Measurements from ENCODE around the gene ADAMTSL2.
A peak's percentile ranks its signal among the peaks of the same experiment; 100 is the strongest.

The ADAMTSL2 gene

DNA sequence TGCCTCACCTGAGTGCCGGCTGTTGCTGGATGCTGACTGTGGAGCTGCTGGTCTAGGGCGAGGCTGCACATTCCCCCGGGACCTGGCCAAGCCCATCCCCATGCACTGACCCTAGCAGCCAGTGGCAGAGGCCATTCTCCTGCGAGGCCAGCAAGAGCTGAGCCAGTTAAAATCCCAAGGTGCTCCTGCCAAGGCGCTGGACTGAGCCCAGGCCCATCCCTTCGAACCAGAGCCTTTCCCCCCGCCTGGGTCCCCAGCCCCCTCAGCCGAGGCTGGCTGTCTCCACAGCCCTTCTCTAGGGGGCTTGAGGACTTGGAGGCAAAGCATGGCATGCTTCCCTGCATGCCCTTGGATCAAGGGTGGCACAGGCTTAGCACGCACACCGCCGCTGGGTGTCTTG is 1.6 kb downstream of the ADAMTSL2 start:
- DNase-seq = no peak

- DNase-seq = no peak
Observed at GRCh38 chr9:133536536-133536935, 2.0 kb downstream of the ADAMTSL2 start.

- DNase-seq = no peak
Observed at GRCh38 chr9:133537257-133537656, 2.8 kb downstream of the ADAMTSL2 start.

DNA sequence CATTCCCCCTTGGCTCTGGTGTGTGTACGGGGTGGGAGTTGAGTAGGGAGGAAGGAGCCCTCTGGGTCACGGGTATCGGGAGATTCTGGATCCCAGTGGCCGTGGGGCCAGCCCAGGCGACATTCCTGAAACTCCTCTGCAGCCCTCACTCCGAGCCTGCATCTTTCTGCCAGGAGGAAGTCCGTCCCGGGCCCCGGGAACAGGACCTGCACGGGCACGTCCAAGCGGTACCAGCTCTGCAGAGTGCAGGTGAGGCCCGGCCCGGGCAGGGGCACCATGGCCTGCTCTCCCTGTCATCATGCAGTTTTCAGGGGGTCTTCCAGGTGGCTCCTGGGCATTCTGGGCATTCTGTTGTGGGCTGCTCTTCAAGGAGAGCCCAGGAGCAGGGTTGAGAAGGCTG is 3.7 kb downstream of the ADAMTSL2 start:
- no peak for DNase-seq

GRCh38 chr9:133538851-133539833 is 4.6 kb downstream of the ADAMTSL2 start:
- peak; percentile 28 to 49 (median 37) for DNase-seq

DNA sequence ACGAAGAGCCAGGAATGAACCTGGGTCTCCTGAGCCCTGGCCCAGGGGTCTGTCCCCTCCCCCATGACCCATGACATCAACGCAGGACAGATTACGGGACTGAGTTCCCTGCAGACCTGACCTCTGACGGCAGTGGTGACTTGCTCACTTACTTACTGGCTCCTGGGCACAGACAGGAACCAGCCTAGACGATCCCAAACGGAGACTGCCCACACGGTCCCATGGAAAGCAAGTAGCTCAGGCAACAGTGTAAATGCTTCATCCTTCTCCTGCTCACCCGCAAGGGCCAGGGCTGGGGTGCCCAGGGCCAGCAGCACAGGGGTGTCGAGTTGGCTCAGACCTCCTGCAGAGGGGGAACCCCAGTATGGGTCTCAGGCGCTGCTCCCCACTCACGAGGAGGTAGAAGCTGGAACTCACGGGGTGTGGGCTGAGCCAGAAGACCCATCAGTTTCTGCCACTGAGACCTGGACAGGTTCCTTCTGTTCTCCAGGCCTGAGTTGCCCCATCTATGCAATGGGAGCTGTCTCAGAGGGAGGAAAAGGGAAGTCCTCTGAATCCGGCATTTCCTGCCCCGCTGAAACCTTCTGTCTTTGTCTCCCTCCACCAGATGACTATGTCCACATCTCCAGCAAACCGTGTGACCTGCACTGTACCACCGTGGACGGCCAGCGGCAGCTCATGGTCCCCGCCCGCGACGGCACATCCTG is 5.6 kb downstream of the ADAMTSL2 start:
- DNase-seq = peak; percentile 64 to 73 (median 66)

GRCh38 chr9:133540698-133541025 is 6.2 kb downstream of the ADAMTSL2 start:
- no peak for DNase-seq

GRCh38 chr9:133542002-133542401 is 7.5 kb downstream of the ADAMTSL2 start:
- DNase-seq = no peak

GRCh38 chr9:133543772-133544467 is 9.4 kb downstream of the ADAMTSL2 start:
- no peak for DNase-seq

GRCh38 chr9:133545494-133546286 is 11.2 kb downstream of the ADAMTSL2 start:
- no peak for DNase-seq

- no peak for DNase-seq
Observed at GRCh38 chr9:133546287-133546680, 11.8 kb downstream of the ADAMTSL2 start.

DNA sequence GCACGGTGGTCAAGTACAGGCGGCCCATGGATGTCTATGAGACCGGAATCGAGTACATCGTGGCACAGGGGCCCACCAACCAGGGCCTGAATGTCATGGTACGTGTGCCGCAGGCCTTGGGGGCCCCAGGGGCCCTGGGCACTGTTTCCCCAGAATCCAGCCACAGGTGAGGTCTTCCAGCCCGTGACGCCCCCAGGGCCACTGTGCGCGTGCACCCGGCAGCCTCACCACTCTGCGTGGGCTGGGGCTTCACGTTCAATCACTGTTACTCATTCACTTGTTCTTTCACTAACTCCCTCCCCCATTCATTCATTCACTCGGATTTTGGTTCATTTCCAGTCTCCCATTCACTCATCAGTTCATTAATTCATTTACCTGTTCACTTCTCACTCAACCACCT is 12.6 kb downstream of the ADAMTSL2 start:
- DNase-seq = no peak

DNA sequence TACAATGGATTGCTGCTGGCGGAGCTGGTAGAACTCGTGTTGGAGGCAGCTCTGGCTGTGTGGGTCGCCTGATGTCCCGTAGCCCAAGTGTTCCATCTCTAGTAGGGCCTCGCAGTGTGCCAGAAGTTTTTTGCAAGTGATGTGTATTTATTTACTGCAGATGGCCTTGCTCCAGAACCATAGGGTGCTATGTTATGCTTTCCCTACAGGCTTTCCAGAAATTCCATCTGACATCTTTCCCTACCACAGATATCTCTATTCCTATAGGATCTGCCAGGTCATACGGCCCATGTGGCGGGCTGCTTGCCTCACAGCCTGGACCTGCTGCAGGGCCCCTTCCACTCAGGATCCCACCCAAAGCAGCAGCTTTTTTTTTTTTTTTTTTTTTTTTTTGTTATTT is 16.9 kb downstream of the ADAMTSL2 start:
- DNase-seq = no peak

DNA sequence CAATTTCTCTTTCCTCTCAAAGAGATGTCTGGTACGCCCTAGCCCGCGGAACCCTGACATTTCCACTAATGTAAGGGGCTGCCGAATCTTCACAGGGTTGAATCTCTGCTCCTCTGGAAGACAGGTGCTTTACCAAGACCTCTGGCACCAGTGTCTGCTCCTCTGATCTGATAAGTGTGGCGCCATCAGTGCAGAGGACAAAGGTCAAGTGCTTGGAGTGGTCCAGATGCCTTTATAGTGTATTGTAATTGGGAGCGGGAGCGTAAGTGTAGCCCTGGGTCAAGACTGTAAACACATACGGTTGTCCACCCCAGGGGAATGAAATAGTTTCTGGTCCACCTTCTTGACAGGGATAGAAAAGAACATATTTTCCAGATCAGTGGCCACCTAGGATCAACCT is 17.7 kb downstream of the ADAMTSL2 start:
- no peak for DNase-seq

- no peak for DNase-seq
Observed at GRCh38 chr9:133553123-133553522, 18.6 kb downstream of the ADAMTSL2 start.

GRCh38 chr9:133553973-133554713 is 19.6 kb downstream of the ADAMTSL2 start:
- no peak for DNase-seq

GRCh38 chr9:133554729-133555128 is 20.2 kb downstream of the ADAMTSL2 start:
- DNase-seq = no peak

- no peak for DNase-seq
Observed at GRCh38 chr9:133556354-133556753, 21.9 kb downstream of the ADAMTSL2 start.

- DNase-seq = no peak
Observed at GRCh38 chr9:133557581-133557980, 23.1 kb downstream of the ADAMTSL2 start.

DNA sequence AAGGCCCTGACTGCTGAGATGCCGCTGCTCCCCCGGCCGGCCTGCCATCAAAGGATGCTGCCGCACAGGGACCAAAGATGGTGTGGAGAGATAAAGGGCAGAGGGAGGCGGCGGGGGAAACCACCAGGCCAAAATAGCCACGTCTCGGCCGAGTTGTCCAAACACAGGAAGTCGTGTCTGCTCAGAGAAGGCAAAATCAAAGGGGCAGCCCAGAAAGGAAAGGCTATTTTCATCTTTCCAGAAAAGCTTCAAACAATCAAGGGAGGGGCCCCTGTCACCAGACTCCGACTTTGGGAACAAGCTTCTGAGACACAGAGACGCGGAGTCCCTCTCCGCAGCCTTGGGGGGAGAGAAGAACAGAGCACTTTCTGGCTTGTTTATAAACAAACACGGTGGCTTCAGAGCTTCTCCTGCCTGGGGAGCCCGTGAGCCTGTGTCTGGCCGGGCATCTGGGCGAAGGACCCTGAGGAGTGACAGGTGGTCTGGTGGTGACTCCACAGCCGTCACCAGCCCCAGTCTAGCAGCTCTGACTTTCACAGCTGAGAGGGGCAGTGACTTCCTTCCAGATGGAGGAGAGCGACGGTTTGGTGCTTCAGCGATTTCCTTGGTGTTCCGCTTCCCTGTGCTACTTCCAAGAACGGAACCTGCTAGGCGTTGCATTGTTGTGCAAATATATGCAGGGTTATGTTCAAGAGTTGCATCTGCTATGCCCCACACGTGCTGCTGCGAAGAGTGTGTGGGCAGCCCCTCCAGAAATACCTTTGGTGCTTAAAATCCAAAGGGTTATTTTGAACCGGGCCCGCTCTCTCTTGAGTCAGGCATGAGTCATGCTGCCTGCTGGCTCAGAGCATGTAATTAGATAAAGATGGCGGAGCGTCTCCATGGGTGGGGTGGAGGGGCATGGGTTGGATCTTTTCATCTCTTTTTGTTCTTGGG is 24.0 kb downstream of the ADAMTSL2 start:
- peak; percentile 77 to 82 (median 81) for DNase-seq

DNA sequence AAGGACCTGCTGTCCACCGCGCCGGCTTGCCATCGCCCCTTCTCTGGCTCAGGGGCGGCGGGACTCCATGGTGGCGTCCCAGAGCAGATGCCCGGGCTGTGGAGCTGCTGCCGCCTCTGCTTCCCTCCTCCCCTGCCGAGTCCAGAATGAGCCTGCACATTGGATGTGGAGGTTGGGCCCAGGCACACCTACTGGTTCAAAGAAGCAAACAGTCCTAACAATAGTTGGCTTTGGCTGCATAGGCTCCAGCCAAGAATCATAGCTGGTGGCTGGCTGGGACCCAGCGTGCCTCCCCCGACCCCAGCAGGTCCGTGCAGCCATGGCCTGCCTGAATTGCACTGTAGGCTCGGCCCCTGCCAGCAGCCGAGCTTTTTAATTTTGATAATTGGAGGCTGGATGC is 25.8 kb downstream of the ADAMTSL2 start:
- no peak for DNase-seq

Measured in suppressor macrophage treated with lipopolysaccharide for 1 hour (primary cell).